OCI-LY7 (cell line): Measurements from ENCODE around the gene MPL. TPM values are rescaled to one million over a fixed set of nuclear protein-coding genes. Genes with fewer than 3 reads are reported as not detected.

Experiments
- BruUV-seq: library from RNA; stranded (reverse); fragments of 400-500 nt; replicated peaks from 2 replicates; lab custom pipeline; 2021; lab: Mats Ljungman, UMichigan
- CTCF ChIA-PET: fragments of 300-600 bp; sonication (Branson Sonifier 250); formaldehyde crosslinking; loops from one replicate; lab custom pipeline; 2022; ENCODE audit warnings: antibody characterized with exemption; ENCODE audit not compliant: unreplicated experiment; lab: Charles Lee
- POLR2A ChIA-PET: fragments of 300-600 bp; sonication (Branson Sonifier 250); formaldehyde crosslinking; loops from one replicate; lab custom pipeline; 2022; ENCODE audit warnings: antibody characterized with exemption; lab: Charles Lee
- DNase-seq: peaks from one replicate; pipeline ENCODE4 v3.0.0-alpha.2; 2015; ENCODE audit warnings: low spot score
- H2AFZ ChIP-seq: fragments of 200-600 bp; sonication (generic), shearing (Covaris generic); 2 replicates; pipeline ENCODE4 v1.6.1; 2014; ENCODE audit warnings: mild to moderate bottlenecking, antibody characterized with exemption, low read length, moderate library complexity
- H3K27ac ChIP-seq: fragments of 200-600 bp; sonication (generic); 2 replicates; pipeline ENCODE4 v1.5.1; 2014; ENCODE audit warnings: mixed run types, low read depth, mild to moderate bottlenecking, moderate library complexity, low read length, inconsistent platforms; ENCODE audit not compliant: poor library complexity, severe bottlenecking
- H3K36me3 ChIP-seq: fragments of 200-600 bp; sonication (generic); 2 replicates; pipeline ENCODE4 v1.6.1; 2014; ENCODE audit warnings: mild to moderate bottlenecking, antibody characterized with exemption, low read length, moderate library complexity, mixed read lengths; ENCODE audit not compliant: insufficient read depth
- H3K4me1 ChIP-seq: fragments of 200-600 bp; sonication (generic); 2 replicates; pipeline ENCODE4 v1.5.1; 2014; ENCODE audit warnings: mild to moderate bottlenecking, low read length; ENCODE audit not compliant: insufficient read depth, poor library complexity, severe bottlenecking
- H3K4me2 ChIP-seq: fragments of 200-600 bp; sonication (generic); 2 replicates; pipeline ENCODE4 v1.6.1; 2014; ENCODE audit warnings: mild to moderate bottlenecking, low read length
- H3K4me3 ChIP-seq: fragments of 200-600 bp; sonication (generic); 2 replicates; pipeline ENCODE4 v1.5.1; 2014; ENCODE audit warnings: mild to moderate bottlenecking, low read depth, low read length; ENCODE audit not compliant: poor library complexity, severe bottlenecking
- H3K79me2 ChIP-seq: fragments of 200-600 bp; sonication (generic); 2 replicates; pipeline ENCODE4 v1.6.1; 2016; ENCODE audit warnings: low read depth, mild to moderate bottlenecking, low read length, moderate library complexity, mixed read lengths; ENCODE audit not compliant: insufficient read depth
- H3K9me2 ChIP-seq: fragments of 200-600 bp; sonication (generic); 2 replicates; pipeline ENCODE4 v1.6.1; 2016; ENCODE audit warnings: mild to moderate bottlenecking, low read length, mixed read lengths; ENCODE audit not compliant: insufficient read depth
- H3K9me3 ChIP-seq: fragments of 200-600 bp; sonication (generic); 2 replicates; pipeline ENCODE4 v1.6.1; 2014; ENCODE audit warnings: mild to moderate bottlenecking, mixed run types, low read length, mixed read lengths
- H4K20me1 ChIP-seq: fragments of 200-600 bp; sonication (generic); 2 replicates; pipeline ENCODE4 v1.6.1; 2014; ENCODE audit warnings: mild to moderate bottlenecking, antibody characterized with exemption, low read length, moderate library complexity, mixed read lengths; ENCODE audit not compliant: insufficient read depth
- CTCF ChIP-seq: fragments of 200-600 bp; sonication (generic); conservative IDR thresholded peaks from 2 replicates; pipeline ENCODE4 v1.5.1; 2014; ENCODE audit warnings: mild to moderate bottlenecking, antibody characterized with exemption, low read length, moderate library complexity, mixed read lengths
- EZH2phosphoT487 ChIP-seq: fragments of 200-600 bp; sonication (generic); IDR thresholded peaks from 2 replicates; pipeline ENCODE4 v1.6.1; 2018; ENCODE audit warnings: low read depth, borderline replicate concordance, mild to moderate bottlenecking, mixed run types, antibody characterized with exemption, low read length, moderate library complexity, mixed read lengths
- intact Hi-C: fragments of 100-400 bp; cut with micrococcal nuclease; formaldehyde crosslinking; loops from one replicate; pipeline ENCODE4 v1.10.0; 2022; ENCODE audit not compliant: unreplicated experiment
- total RNA-seq, 2 experiments: library from RNA; depleted of rRNA in 1 of 2; stranded (reverse); fragments of >200 nt in 1 of 2; shearing (Covaris generic) in 1 of 2; gene quantifications; 2 replicates each; pipeline ENCODE4 v1.2.3, GENCODE V29; 2014 to 2022

MPL gene
- total RNA-seq, 2 experiments from 2014 or later, result not detected

DNA sequence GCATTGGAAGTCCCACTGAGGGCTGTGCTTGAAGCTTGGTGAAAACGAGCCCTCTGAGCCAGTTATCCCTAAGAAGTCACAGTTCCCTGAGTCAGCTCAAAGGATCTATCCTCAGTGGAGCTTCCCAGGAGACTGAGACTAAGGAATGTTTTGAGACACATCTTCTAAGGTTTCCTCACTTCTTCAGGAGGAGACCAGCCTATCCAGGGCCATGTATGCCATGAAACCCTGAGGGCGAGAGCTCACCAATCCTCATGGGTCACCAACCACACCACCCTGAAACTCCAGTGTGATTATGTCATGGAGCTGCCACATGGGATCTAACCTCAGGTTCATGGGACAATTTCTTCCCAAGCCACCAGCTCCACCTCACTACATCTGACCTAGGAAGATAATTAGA, 44.4 kb upstream of the MPL start:
- intact Hi-C loops, result no loop called here
- BruUV-seq, result no TSS peak

DNA sequence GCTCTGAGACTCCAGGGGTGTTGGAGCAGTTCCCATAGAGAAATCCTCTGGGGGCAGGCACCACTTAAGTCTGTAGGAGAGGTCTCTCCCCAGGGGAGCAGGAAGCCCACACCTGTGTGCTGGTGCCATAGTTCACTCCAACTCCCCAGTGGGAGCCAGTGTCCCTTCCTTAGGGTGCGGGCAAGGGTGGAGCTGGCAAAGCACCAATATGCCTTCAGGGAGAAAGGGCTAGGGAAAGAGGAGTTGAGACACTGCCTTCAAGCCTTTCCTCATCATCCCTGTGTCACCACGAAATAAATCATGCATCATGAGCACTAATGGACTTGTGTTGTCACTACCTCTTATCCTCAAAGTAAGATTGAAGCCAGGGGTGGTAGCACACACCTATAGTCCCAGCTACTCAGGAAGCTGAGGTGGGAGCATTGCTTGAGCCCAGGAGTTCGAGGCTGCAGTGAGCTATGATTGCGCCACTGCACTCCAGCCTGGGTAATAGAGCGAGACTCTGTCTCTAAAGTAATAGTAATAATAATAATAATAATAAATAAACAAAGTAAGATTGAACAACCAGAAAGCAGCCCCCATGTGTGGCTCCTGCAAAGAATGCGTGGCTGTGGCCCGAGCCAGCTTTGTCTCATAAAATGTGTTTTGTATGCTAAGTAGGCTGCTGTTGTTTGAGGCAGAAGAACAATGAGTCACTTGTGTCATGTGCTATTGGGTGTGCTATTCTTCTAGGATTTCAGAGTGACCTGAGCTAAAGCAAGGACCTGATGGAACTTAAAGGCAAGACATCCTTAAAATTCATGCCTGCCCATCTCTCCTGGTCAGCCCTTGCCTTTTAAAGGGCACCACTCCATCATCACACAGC, 43.5 kb upstream of the MPL start:
- Histone ChIP-seq H3K4me3 (no peak overlapping the region), H3K79me2 (no peaks in the 10 kb centered on the region), H3K9me3 (no peaks in the 10 kb centered on the region), H2AFZ (no peak overlapping the region), H4K20me1 (no peaks in the 10 kb centered on the region), H3K27ac (no peak overlapping the region), H3K9me2 (no peaks in the 10 kb centered on the region), H3K36me3 (no peaks in the 10 kb centered on the region), H3K4me1 (no peaks in the 10 kb centered on the region), H3K4me2 (no peak overlapping the region)
- DNase-seq, result no peak
- intact Hi-C loops, result no loop called here
- TF ChIP-seq EZH2phosphoT487 (no peak), CTCF (no peak)
- CTCF ChIA-PET, result no interaction called here
- no TSS peak for BruUV-seq
- POLR2A ChIA-PET, result no interaction called here

More for the DNA sequence above, 44.4 kb upstream of the MPL start:
- no peak for DNase-seq
- H3K4me2 ChIP-seq, result no peak overlapping the region
- no peaks in the 10 kb centered on the region for H3K9me3 ChIP-seq
- no peaks in the 10 kb centered on the region for H4K20me1 ChIP-seq
- H3K4me1 ChIP-seq, result no peaks in the 10 kb centered on the region
- H3K9me2 ChIP-seq, result no peaks in the 10 kb centered on the region
- no peaks in the 10 kb centered on the region for H3K36me3 ChIP-seq
- H3K79me2 ChIP-seq, result no peaks in the 10 kb centered on the region
- ChIA-PET CTCF (no interaction called here), POLR2A (no interaction called here)
- no peak overlapping the region for H2AFZ ChIP-seq
- H3K4me3 ChIP-seq, result no peak overlapping the region
- TF ChIP-seq EZH2phosphoT487 (no peak), CTCF (no peak)
- H3K27ac ChIP-seq, result no peak overlapping the region

DNA sequence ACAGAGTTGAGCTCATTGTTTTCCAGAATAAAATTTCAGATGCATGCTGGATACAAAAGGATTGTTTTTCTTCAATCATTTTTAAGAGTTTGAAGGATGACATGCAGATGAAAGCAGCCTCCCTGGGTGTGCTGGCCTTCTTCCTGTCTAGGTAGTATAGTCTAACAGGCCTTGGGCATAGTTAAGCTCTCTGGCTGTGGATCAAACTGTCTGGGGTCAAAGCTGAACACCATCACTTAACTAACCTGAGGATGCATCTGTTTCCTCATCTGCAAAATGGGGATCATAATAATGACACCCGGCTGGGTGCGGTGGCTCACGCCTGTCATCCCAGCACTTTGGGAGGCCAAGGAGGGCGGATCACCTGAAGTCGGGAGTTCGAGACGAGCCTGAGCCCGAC, 42.9 kb upstream of the MPL start:
- H2AFZ ChIP-seq, result no peak overlapping the region
- TF ChIP-seq CTCF, result no peak
- TF ChIP-seq EZH2phosphoT487, result no peak
- DNase-seq, result no peak
- no peaks in the 10 kb centered on the region for H3K9me2 ChIP-seq
- H3K4me3 ChIP-seq, result no peak overlapping the region
- BruUV-seq, result no TSS peak
- no peaks in the 10 kb centered on the region for H3K36me3 ChIP-seq
- no peak overlapping the region for H3K27ac ChIP-seq
- no peaks in the 10 kb centered on the region for H3K4me1 ChIP-seq
- POLR2A ChIA-PET, result no interaction called here
- H3K4me2 ChIP-seq, result no peak overlapping the region
- CTCF ChIA-PET, result no interaction called here
- intact Hi-C loops, result no loop called here
- H3K79me2 ChIP-seq, result no peaks in the 10 kb centered on the region
- H3K9me3 ChIP-seq, result no peaks in the 10 kb centered on the region
- H4K20me1 ChIP-seq, result no peaks in the 10 kb centered on the region
